MM.1S (cell line): ENCODE results near the gene GABARAP.

ENCODE experiments used
- DNase-seq: peaks from one replicate; pipeline ENCODE4 v3.0.0-alpha.2; 2015
- H2AFZ ChIP-seq: fragments of 300-600 bp; sonication (generic); 2 replicates; pipeline ENCODE4 v1.6.0; 2016; ENCODE audit warnings: antibody characterized with exemption, low read length
- H3F3A ChIP-seq: fragments of 300-600 bp; sonication (generic); 2 replicates; pipeline ENCODE4 v1.6.1; 2016; ENCODE audit warnings: mild to moderate bottlenecking, antibody characterized with exemption, low read length, moderate library complexity, mixed read lengths; ENCODE audit not compliant: insufficient read depth
- H3K27ac ChIP-seq: fragments of 300-600 bp; sonication (generic); 2 replicates; pipeline ENCODE4 v1.5.1; 2016; ENCODE audit warnings: mild to moderate bottlenecking, low read length
- H3K27me3 ChIP-seq: fragments of 300-600 bp; sonication (generic); replicated peaks from 2 replicates; pipeline ENCODE4 v1.6.0; 2016; ENCODE audit warnings: low read length; ENCODE audit not compliant: insufficient read depth
- H3K36me3 ChIP-seq: fragments of 300-600 bp; sonication (generic); replicated peaks from 2 replicates; pipeline ENCODE4 v1.6.1; 2016; ENCODE audit warnings: mild to moderate bottlenecking, low read length, mixed read lengths; ENCODE audit not compliant: insufficient read depth
- H3K4me1 ChIP-seq: fragments of 300-600 bp; sonication (generic); 2 replicates; pipeline ENCODE4 v1.6.1; 2016; ENCODE audit warnings: low read length, mixed read lengths
- H3K4me2 ChIP-seq: fragments of 300-600 bp; sonication (generic); 2 replicates; pipeline ENCODE4 v1.6.0; 2016; ENCODE audit warnings: low read depth, low read length
- H3K4me3 ChIP-seq: fragments of 300-600 bp; sonication (generic); 2 replicates; pipeline ENCODE4 v1.5.1; 2016; ENCODE audit warnings: low read length, mixed read lengths
- H3K79me2 ChIP-seq: fragments of 300-600 bp; sonication (generic); 2 replicates; pipeline ENCODE4 v1.6.1; 2016; ENCODE audit warnings: mixed run types, low read length, mixed read lengths
- H3K9ac ChIP-seq: fragments of 300-600 bp; sonication (generic); 2 replicates; pipeline ENCODE4 v1.6.1; 2016; ENCODE audit warnings: low read length, mixed read lengths
- H3K9me2 ChIP-seq: fragments of 300-600 bp; sonication (generic); replicated peaks from 2 replicates; pipeline ENCODE4 v1.6.1; 2016; ENCODE audit warnings: mild to moderate bottlenecking, low read length, mixed read lengths; ENCODE audit not compliant: insufficient read depth
- H3K9me3 ChIP-seq: fragments of 300-600 bp; sonication (generic); replicated peaks from 2 replicates; pipeline ENCODE4 v1.6.1; 2016; ENCODE audit warnings: mild to moderate bottlenecking, low read length, mixed read lengths; ENCODE audit not compliant: insufficient read depth
- H4K20me1 ChIP-seq: fragments of 300-600 bp; sonication (generic); 2 replicates; pipeline ENCODE4 v1.6.1; 2016; ENCODE audit warnings: mild to moderate bottlenecking, low read length, moderate library complexity, mixed read lengths; ENCODE audit not compliant: insufficient read depth
- EZH2 ChIP-seq: fragments of 300-600 bp; sonication (generic); optimal IDR thresholded peaks from 2 replicates; pipeline ENCODE3; 2017; ENCODE audit warnings: low read depth, mild to moderate bottlenecking, antibody characterized with exemption, low read length, mixed read lengths
- EZH2phosphoT487 ChIP-seq: fragments of 300-600 bp; sonication (generic); IDR thresholded peaks from 2 replicates; pipeline ENCODE4 v1.6.1; 2018; ENCODE audit warnings: antibody characterized with exemption, low read length
- TF ChIP-seq, protein P1 (sequence below): fragments of 300-600 bp; sonication (generic); IDR thresholded peaks from 2 replicates; pipeline ENCODE4 v1.5.1; 2016; ENCODE audit warnings: antibody characterized with exemption, low read length, mixed read lengths

GABARAP gene

DNA sequence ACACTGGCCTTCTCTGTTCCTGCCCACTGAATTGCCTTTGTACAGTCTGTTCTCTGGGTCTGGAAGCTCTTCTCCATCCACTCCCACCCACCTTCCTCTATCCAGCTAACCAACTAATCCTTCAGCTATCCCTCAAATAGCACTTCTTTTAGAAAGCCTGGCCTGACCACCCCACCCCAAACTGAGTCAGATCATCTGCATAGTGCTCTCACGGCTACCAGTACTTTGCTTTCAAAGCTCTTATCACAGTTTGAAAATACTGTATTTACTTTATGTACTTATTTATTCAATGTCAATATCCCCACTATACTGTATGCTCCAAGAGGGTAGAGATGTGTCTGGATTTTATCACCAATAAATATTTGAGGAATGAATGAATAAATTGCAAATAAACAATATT, 24.5 kb upstream of the GABARAP start:
- Histone ChIP-seq H3K4me2 (no peak overlapping the region), H3K9me3 (no peaks in the 10 kb centered on the region), H3K27me3 (peaks cover 87% of the 10 kb centered on the region), H4K20me1 (no peaks in the 10 kb centered on the region), H3K27ac (no peak overlapping the region), H3F3A (no peaks in the 10 kb centered on the region), H3K36me3 (no peaks in the 10 kb centered on the region), H3K4me3 (no peak overlapping the region), H3K79me2 (no peaks in the 10 kb centered on the region), H3K4me1 (peaks cover 4% of the 10 kb centered on the region; the same call in 1 of the 2 replicates), H3K9me2 (no peaks in the 10 kb centered on the region), H3K9ac (no peak overlapping the region), H2AFZ (no peak overlapping the region)
- no peak for DNase-seq
- TF ChIP-seq EZH2 (no peak), EZH2phosphoT487 (no peak)
- TF ChIP-seq, protein P1, sequence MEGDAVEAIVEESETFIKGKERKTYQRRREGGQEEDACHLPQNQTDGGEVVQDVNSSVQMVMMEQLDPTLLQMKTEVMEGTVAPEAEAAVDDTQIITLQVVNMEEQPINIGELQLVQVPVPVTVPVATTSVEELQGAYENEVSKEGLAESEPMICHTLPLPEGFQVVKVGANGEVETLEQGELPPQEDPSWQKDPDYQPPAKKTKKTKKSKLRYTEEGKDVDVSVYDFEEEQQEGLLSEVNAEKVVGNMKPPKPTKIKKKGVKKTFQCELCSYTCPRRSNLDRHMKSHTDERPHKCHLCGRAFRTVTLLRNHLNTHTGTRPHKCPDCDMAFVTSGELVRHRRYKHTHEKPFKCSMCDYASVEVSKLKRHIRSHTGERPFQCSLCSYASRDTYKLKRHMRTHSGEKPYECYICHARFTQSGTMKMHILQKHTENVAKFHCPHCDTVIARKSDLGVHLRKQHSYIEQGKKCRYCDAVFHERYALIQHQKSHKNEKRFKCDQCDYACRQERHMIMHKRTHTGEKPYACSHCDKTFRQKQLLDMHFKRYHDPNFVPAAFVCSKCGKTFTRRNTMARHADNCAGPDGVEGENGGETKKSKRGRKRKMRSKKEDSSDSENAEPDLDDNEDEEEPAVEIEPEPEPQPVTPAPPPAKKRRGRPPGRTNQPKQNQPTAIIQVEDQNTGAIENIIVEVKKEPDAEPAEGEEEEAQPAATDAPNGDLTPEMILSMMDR = no peak

DNA sequence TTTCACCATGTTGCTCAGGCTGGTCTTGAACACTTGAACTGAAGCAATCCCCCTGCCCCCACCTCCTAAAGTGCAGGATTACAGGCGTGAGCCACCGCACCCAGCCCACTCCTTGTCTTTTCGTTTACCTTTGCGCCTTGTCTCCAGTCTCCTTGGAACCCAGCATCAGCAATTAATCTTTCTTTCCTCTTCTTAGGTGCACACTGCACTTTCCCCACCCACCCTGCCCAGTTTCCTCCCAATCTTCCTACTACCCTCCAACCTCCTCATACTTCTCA, 21.5 kb upstream of the GABARAP start:
- no peaks in the 10 kb centered on the region for H3K36me3 ChIP-seq
- H2AFZ ChIP-seq = no peak overlapping the region
- no peaks in the 10 kb centered on the region for H3K9me3 ChIP-seq
- no peak overlapping the region for H3K9ac ChIP-seq
- no peak overlapping the region for H3K4me2 ChIP-seq
- peaks cover 72% of the 10 kb centered on the region for H3K27me3 ChIP-seq
- peaks cover 4% of the 10 kb centered on the region; the same call in 1 of the 2 replicates for H3K4me1 ChIP-seq
- TF ChIP-seq, protein P1 = no peak
- TF ChIP-seq EZH2 (no peak), EZH2phosphoT487 (no peak)
- no peaks in the 10 kb centered on the region for H3K9me2 ChIP-seq
- no peak overlapping the region for H3K4me3 ChIP-seq
- H3F3A ChIP-seq = no peaks in the 10 kb centered on the region
- H3K79me2 ChIP-seq = no peaks in the 10 kb centered on the region
- no peak for DNase-seq
- H4K20me1 ChIP-seq = no peaks in the 10 kb centered on the region
- no peak overlapping the region for H3K27ac ChIP-seq

DNA sequence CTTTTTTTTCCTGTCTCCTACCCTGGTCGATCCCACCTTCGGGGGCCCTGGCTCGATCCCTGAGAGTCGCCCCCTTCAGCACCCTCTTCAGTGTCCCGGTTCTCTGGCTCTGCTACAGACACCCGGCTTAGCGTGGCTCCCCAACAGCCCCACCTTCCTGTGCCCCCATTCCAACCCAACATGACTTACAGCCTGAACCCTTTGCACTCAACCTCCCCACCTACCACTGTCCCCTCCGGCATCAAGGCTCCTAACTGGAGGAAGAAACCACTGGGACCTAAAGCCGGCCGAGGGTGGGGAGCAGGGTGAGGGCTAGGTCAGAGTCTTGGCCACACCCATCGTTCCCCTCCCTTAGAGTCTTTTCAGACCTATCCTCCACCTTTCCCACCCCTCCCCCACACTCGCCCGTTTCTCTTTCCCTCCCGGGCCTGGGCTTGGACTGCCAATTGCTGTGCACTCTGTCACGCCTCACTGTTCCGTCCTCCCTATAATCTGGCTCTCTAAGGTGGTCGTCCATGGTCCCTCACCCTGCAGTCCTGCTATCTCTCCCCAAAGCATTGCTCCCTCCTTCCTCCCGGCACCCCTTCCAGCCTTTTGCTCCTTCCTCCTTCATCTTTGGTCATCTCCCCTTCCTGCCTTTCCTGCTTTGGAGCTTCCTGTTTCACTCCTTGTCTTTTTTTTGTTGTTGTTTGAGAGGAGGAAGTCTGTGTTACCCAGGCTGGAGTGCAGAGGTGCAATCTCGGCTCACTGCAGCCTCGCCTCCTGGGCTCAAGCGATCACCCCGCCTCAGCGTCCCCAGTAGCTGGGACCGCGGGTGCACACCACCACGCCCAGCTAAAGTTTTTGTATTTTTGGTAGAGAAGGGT, 20.9 kb upstream of the GABARAP start:
- Histone ChIP-seq H3K9ac (no peak overlapping the region), H3K4me1 (peaks cover 4% of the 10 kb centered on the region; the same call in 1 of the 2 replicates), H3K36me3 (no peaks in the 10 kb centered on the region), H3K9me2 (no peaks in the 10 kb centered on the region), H3F3A (no peaks in the 10 kb centered on the region), H3K27ac (no peak overlapping the region), H3K4me2 (peak overlapping the region; percentile 86), H2AFZ (peak overlapping the region; percentile 31; the same call in 1 of the 2 replicates), H3K4me3 (peak overlapping the region; percentile 40), H3K79me2 (no peaks in the 10 kb centered on the region), H3K9me3 (no peaks in the 10 kb centered on the region), H4K20me1 (no peaks in the 10 kb centered on the region), H3K27me3 (peaks cover 67% of the 10 kb centered on the region)
- TF ChIP-seq, protein P1 = no peak
- TF ChIP-seq EZH2phosphoT487 = no peak
- no peak for TF ChIP-seq EZH2
- no peak for DNase-seq
